SHP77 (cell line): Measurements from ENCODE around the gene KRT34.
"Not testable (repeated sequence)": the region's sequence is repeated elsewhere in the genome, so short reads cannot be mapped to it uniquely, and the experiment has no call there.

Experiments used
- DNase-seq, 2 experiments: peaks; one replicate each; lab custom pipeline; 2025; lab: John Stamatoyannopoulos, UW

KRT34 gene

DNA sequence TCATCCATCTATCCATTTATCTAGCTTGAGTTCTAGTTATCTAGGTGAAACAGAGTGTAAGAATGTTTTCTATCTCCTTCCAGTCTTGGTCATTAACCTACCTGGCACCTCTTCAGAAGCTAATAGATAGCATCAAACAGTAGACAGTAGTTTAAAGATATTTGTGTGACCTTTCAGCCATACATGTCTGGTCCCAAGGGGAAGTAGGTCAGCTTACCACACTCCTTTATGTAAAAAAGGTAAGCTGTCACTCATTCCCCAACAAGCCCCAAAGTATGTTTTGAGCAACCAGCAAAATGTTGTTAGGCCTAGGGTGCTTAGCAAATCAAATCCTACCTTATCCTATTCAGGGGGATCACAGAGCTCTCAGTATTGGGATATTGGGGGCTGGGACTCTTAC is 16.0 kb downstream of the KRT34 start:
- DNase-seq: no peak

DNA sequence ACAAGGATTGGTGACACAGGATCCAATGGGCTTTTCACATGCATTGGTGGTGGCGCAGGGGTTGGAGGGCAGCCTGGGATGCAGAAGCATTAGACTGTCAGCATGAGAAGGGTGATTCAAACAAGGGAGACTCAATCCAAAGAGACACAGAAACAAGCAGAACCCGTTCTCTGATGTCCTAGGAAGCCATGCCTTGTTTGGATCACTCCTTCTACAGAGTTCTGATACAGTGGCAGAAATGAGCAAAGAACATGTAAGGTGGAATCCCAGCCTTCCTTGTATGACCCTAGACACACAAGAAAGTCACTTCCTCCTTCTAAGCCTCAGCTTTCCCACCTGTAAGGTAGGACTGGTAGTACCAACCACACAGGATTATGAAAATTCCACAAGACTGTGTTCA is 18.2 kb downstream of the KRT34 start:
- DNase-seq: no peak

DNA sequence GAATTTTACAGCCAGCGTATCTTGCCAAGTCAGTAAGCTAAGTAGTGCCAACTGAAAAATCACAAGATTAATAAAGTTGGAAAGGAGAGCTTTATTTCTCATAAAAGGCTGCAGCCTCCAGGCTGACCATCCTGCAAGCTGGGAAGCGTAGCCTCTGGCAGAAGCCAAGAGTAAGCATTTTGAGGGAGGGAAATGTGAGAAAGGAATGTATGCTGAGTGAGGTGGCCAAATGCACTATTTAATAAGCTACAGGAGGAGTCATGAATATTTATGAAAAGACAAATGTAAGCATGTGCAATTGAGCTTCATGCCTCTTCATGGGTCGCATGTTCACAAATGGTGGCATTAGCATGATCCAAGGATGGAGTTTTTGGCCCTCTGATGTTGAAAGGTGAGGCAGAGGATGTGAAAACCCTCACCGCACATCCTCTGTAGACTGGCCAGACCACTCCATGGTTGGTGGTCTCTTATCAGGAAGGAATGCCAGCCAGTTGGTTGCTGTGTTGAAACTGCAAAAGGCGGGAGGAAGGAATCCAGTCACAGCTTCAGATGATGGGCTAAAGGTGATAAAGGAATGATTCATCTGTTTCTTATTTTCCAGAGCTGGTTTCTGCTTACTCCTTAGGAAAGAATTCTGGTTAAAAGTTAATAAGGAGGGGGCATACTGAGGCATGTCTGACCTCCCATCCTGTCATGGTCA is 21.7 kb downstream of the KRT34 start:
- DNase-seq: no peak

DNA sequence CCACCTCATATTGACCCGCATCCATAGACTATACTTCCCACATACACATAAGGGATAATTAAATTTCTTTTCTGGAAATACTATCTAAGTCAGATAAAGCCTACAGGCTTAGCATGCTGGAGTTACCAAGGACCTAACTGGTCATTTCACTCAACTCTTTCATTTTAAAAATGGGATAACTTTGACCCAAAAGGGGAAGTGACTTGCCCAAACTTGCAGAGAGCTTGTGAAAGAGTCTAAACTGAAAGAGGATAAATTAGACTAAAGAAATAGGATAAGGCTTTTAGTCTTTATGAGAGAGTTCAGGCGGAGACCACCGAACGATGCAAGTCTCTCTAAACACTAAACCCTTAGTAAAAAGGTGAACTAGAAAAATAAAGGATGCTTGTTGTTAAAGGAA is 27.6 kb downstream of the KRT34 start:
- DNase-seq: no peak

DNA sequence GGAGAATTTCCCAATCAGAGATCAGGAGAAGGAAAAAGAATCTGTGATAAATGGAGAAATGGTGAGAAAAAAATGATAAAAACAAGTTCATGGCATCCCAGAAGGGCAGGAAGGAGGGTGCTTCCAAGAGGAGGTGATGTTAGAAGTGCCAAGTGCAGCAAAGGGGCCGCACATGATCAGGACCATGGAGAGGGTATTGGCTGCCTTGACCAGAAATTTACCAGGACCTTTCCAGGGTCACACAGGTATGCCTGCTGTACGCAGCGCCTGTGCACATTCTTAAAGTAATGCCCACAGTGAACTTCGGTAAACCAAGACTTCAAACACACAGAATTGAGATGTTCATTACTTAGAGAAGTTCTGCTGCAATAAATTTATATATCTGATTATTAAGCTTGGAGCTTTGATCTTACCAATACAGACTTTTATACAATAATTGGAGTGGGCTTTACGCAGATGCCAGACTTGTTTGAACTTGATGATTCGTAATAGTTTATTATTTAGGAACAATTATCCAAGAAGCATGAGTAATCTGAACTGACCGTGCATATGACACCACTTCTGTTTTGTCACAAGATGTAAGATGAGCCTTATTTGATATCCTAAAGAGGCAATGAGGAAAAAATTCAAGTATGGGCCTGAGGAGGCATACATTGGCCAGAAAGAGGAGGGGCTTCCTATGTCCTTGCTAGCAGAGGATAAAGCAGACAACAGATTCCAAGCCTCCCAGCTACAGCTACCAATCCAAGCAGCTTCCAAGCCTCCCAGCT is 29.3 kb downstream of the KRT34 start:
- DNase-seq: no peak

DNA sequence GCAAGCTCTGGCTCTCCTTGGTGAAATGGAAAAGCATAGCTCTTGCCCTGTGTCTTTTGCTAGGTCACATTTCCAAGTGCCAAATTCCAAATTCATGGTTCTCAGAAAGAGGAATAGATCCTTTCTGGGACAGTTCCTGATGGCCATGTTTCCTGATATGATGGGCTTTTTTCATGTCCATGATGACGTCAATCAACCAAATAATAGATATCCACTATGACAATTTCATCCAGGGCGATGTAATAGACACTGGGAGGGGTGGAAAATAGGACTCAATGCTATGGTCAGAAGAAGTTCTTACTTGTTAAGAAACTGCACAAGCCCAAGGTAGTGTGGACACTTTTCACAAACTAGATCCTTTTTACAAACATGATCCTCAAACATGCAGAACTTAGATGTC is 30.9 kb downstream of the KRT34 start:
- DNase-seq: no peak

DNA sequence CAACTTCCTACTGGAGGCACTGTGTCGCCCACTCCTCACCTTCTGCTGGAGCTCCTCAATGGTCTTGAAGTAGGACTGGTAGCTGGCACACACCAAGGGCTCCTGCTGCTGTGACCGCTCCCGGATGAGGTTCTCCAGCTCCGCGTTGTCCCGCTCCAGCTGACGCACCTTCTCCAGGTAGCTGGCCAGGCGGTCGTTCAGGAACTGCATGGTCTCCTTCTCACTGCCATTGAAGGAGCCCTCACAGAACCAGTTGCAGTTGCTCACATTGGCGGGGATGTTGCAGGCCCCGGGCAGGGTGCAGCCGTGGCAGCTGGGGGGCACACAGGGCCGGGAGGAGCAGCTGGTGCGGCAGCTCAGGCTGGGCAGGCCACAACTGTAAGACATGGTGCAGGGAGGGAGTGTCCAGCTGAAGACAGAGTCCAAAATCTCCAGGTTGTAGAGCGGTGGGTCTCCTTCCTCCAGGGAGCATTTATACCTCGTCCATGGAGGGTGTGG is 31.7 kb downstream of the KRT34 start, which contains the start of gene KRT33A:
KRT33A (minus strand) TSS at position 448 of the 498 bp plus-strand sequence; CDS start at position 387, 61 bp downstream.
- DNase-seq: not testable (repeated sequence)

DNA sequence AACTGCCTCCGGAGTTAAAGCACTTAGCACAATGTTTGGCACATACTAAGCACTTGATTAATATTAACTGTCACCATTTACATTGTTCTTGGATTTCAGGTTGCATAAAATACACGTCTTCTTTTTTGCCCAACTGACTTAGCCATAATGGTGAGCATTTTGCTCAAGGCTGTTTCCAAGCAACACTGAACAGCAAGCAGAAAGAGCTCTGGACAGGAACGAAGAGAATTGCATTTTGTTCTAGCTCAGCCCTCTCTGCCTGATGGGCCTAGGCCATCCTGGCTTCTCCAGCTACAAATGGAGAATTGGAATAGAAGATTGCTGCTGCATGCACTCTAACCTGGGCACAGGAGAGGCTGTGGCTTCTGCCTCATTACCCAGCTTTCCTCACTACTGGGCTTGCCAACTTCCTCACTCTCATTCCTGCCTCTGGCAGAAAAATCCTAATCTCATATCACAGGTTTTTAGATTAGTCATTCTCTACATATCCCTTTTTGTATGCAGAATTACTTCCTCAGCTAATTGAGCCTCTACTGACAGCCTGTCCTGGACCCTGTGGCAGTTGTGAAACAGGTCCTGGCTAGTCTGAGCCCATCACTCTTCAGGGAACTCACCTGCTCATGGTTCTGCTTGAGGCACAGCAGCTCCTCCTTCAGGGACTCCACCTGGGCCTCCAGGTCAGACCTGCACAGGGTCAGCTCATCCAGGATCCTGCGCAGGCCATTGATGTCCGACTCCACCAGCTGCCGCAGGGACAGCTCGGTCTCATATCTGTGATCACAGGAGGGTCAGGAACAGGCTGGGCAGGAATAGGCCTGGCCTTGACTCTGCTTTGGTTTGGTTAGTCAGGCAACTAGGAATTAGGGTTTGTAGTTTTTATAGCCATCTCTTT is 34.0 kb downstream of the KRT34 start:
- DNase-seq: no peak

DNA sequence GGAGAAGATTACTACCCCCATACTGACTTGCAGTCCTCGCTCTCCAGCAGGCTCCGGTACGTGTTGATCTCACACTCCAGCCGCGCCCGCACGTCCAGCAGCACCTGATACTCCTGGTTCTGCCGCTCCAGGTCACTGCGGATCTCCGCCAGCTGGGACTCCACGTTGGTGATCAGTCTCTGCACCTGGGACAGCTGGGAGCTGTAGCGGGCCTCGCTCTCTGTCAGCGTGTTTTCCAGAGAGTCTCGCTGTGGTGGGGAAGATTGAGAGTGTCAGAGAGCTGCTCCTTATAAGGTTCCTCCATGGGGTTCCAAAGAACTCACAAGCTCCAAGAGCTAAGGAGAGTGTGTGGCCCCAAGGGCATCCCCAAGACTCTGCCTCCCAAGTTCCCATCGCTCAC is 35.7 kb downstream of the KRT34 start:
- DNase-seq: not testable (repeated sequence)

DNA sequence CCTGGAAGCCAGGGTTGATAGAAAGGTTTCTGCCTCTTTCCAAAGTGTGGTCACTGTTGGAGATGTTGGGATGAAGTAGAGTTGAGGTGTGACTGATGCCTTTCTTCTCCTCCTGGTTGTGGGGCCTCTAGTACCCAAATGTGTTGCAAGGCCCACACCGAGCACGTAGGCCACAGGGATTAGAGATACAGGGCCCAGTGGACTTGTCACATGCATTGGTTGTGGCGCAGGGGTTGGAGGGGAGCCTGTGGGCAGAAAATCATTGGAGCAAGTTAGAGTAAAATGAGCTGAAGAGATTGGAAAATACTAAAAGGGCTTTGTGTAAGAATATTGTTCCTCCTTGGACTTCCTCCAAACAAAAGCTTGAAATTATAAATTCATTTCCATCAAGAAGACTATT is 36.1 kb downstream of the KRT34 start:
- DNase-seq: no peak

DNA sequence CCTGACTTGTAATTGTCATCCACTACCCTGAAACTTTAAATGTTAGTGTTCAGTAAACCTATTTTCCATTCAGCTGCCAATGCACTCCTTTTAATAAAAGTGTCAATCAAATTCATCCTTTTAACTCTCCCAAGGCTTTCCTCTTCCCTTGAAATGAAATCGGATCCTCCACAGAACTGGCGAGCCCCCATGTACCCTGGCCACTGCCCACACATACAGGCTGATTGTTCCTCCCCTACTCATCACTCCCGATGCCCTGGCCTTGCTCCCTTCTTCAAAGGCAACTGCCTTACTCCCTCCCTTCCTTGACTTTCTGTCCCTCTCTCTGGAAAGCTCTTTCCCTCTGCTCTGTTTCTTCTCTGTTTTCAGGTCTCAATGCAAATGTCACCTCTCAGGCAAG is 39.1 kb downstream of the KRT34 start:
- no peak for DNase-seq

DNA sequence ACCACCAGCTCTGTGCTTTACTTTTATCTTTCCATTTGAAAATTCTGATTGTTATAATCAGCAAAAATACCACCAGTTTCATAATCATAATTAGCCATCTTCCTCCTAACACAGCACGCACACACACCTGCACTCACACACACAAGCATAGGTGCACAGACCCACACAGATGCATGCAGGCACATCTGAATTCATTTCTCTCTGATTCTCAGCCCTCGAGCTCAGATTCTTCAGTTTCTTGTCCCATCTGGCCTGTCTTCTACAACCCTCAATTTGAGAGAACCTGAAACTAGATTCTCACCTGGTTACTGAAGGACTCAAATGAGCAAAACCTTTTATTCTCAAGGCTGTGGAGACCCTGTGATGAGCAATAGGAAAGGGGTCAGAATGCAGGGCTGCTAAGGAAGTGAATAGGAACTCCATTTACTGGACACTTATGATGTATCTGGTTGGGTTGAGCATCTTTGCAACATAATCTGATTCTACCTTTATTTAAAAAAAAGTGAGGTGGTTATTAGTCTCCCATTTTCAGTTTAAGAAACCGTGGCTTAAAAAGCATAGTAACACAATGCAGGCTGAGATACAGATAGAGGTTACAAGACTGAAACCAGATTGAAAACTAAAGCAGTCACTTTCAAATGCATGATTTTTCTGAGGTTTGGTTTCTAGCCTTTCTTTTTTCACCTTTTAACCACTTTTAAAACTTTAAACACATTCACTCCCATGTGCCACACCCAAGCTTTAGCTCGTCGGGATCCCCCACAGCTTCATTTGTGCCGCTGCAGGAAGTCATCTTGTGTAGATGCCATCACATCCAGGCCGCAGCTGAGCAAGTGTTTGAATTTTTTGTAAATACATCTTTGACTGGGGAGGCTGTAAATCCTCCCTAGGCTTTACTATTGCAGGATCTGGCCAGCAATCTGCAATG is 40.9 kb downstream of the KRT34 start:
- no peak for DNase-seq

DNA sequence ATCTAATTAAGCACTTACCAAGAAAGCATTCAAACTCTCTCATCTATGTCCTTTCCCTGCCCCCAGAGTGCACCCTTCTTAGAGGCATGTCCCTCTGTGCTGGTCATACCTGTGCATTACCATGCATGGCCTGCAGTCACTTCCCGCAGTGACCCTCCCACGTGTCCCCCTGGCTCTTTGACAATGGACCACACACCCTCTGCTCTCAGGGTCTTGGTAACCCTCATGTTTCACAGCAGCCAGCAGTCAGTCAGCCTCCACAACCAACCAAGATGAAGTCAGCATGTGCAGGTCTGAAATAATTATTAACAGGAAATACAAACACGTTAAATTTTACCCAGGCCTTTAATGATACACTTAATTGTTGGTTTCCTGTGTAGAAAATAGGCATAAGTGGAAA is 41.6 kb downstream of the KRT34 start:
- DNase-seq: no peak

DNA sequence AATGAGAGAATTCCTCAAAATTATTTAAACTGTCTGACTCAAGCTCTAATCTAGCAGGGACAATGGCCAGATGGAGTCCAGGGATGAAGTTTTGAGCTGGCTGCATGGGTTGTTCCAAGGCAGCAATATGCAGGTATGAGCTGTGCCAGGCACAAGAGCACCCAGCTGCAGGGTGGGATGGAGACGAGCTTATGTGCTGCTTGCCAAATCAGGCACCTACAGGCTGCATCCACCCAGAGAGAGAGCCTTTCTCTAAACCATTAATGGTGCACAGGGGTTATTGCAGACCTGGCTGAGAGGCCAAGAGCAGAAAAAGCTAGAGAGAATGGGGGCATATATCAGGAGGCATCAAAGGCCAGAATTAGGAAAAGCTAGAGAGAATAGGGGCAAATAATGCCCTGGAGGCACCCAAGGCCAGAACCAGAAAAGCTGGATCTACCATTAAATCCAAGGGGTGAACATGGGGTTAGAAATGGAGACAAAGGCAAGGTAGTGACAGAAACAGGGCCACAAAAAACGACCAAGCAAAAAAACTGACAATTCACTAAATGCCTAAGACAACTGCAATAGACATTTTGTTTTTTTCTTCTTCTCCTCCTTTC is 42.4 kb downstream of the KRT34 start:
- DNase-seq: no peak

DNA sequence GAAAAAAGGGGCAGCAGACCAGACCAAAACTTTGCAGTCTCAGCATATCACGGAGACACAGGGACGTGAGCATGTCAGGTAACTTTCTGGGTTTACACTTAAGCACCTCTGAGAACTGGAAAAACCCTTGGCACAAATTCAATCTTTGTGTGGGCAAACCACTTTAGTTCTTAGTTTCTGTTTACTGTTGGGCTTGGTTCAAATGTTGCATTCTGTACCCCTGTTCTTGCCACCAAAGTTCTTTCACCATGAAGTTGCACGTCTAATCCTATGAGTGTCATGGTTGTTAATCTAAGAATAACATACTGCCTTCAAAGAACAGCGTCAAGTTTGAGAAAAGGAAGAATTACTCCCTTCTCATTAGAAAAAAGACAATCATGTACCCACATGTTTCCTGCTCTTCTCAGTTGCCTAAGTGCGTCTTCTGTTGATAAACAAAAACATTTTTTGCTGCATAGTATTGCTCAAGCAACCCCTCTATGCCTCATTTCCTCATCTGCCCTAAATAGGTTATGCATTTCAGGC is 43.1 kb downstream of the KRT34 start:
- no peak for DNase-seq

DNA sequence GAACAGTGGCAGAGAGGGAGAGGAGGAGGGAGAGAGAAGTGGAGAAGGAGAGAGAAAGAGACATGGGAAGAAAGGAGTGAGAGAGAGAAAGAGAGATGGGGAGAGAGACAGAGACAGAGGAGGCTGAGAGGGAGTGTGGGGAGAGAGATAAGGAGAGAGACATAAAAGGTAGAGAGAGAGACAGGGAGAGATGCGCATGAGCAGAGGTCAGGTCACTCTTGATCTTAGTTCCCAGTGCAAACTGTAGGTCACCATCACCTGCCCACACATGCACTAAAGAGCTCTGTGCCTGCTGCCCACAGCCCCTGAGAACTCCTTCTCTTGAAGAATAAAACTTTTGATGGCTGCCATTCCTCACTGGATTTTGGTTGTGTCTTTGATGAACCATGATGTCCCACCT is 46.4 kb downstream of the KRT34 start:
- no peak for DNase-seq

DNA sequence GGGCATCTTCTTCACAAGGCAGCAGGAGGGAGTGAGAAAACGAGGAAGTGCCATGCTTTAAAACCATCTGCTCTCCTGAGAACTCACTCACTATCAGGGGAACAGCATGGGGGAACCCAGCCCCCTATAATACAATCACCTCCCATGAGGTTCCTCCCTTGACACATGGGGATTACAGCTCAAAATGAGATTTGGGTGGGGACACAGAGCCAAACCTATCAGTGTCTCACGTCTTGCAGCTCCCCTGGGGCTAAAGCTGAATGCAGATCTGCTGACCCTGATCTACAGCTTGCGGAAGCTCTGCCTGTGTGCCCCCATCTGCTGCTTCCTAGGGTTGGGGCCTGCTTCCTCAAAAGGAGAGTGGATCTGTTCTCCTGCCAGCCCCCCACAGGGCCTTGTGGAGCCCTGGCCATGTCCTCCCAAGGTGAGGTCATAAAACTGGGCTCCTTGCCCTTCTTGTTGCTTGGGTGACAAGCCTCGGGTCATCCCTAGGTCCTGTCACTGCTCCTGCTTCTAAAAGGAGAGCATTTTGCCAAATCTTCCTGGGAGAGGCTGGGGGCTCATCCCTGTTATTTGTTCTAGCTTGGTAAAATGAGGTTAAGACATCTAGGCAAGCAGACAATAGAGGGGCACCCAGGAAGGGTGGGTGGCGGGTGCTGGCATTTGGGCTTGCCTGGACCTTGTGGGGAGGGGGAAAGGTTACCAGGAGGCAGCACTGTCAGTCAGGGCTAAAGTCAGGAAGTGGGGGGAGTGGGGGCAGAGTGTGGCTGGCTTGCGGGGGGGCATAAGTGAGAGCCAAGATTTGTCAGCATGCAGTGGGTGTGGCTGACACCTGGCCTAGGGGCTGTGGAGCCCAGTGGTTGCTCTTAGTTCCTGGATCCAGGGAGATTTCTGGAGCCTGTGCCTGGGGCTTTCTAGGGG is 47.5 kb downstream of the KRT34 start:
- no peak for DNase-seq

DNA sequence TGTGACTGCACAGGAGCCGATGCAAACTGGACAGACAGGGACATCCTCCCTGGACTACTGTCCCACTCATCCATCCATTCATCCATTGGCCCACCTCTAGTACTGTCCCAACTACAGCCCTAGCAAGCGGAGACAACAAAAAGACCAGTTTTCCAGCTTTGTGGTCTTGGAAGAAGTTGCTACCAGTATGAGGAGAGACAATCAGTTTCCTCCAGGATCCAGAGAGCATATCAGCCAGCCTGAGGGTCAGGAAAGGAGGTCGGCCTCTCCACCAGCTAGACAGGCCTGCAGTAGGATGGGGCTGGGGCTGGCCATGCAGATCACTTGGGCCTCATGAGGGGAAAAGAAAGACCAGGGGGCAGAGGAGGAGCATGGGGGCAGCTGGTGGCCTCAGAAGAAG is 48.3 kb downstream of the KRT34 start:
- no peak for DNase-seq

DNA sequence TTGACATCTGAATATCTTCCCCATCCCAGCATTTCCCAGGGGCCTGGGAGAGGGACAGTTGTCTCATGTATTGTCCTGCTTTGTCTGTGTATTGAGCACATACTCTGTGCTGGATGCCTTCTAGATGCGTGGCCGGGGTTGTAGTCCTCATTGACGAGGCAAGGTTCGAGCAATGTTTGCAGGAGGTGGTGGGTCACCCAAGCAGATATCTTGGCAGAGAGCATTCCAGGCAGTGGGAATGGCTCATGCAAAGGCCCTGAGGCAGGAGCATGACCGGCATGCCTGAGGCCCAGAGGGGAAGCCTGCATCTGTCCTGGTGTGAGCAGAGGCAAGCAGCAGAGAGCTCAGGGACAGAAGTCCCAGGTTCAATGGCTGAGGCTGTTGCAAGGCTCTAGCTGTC is 49.0 kb downstream of the KRT34 start:
- no peak for DNase-seq

DNA sequence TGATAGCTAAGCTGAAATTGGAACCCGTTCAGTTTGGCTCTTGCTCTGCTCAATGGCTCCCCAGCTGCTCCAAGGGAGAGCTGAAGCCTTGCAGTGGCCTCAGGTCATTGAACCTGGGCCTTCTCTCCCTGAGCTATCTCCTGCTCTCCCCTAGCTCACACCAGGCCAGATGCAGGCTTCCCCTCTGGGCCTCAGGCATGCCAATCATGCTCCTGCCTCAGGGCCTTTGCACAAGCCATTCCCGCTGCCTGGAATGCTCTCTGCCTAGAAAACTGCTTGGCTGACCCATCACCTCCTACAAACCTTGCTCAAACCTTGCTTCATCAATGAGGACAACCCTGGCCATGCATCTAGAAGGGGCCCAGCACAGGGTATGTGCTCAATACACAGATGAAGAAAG is 49.9 kb downstream of the KRT34 start:
- DNase-seq: no peak
